PC-9 (cell line): ENCODE results near the gene BET1L.

Source experiments
- EZH2 ChIP-seq: fragments of 200-600 bp; sonication (generic); IDR thresholded peaks from 2 replicates; pipeline ENCODE4 v1.8.0; 2017; ENCODE audit warnings: antibody characterized with exemption, low read depth
- TF ChIP-seq, protein P1 (sequence below): fragments of 200-600 bp; sonication (generic); conservative IDR thresholded peaks from 2 replicates; pipeline ENCODE4 v1.6.1; 2017; ENCODE audit warnings: mixed run types, antibody characterized with exemption, mild to moderate bottlenecking, moderate library complexity

DNA sequence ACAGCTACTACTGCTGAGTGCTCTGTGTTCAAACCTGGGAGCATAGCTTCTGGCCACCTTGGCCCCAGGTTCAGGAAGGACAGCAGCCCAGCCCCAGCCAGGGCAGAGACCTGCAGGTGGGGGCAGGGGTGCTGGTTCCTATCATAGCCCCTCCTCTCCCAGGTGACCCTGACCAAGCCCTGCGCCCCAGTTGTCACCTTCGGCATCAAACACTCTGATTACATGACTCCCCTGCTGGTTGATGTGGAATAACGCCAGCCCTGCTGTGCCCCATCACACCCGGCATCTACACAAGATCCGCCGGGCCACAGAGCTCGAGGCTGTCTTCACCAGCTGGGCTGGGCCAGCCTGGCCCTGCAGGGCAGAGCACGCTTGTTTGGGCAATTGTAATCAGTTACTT is 7.4 kb downstream of the BET1L start:
- TF ChIP-seq, protein P1, sequence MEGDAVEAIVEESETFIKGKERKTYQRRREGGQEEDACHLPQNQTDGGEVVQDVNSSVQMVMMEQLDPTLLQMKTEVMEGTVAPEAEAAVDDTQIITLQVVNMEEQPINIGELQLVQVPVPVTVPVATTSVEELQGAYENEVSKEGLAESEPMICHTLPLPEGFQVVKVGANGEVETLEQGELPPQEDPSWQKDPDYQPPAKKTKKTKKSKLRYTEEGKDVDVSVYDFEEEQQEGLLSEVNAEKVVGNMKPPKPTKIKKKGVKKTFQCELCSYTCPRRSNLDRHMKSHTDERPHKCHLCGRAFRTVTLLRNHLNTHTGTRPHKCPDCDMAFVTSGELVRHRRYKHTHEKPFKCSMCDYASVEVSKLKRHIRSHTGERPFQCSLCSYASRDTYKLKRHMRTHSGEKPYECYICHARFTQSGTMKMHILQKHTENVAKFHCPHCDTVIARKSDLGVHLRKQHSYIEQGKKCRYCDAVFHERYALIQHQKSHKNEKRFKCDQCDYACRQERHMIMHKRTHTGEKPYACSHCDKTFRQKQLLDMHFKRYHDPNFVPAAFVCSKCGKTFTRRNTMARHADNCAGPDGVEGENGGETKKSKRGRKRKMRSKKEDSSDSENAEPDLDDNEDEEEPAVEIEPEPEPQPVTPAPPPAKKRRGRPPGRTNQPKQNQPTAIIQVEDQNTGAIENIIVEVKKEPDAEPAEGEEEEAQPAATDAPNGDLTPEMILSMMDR = no peak
- no peak for TF ChIP-seq EZH2
